GOT3 (cell line): ENCODE measurements around the gene PCDHGA5.
"Not testable (repeated sequence)": the region's sequence is repeated elsewhere in the genome, so short reads cannot be mapped to it uniquely, and the experiment has no call there.

Source experiments
- DNase-seq: peaks from one replicate; lab custom pipeline; 2025; ENCODE audit warnings: mixed read lengths; lab: John Stamatoyannopoulos, UW

Gene PCDHGA5

DNA sequence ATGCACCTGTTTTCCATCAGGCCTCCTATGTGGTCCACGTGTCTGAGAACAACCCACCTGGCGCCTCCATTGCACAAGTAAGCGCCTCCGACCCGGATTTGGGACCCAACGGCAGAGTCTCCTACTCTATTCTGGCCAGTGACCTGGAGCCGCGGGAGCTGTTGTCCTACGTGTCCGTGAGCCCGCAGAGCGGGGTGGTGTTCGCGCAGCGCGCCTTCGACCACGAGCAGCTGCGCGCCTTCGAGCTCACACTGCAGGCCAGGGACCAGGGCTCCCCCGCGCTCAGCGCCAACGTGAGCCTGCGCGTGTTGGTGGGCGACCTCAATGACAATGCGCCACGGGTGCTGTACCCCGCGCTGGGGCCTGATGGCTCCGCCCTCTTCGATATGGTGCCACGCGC, 12.4 kb upstream of the PCDHGA5 start:
- no peak for DNase-seq

- no peak for DNase-seq
These were observed 9.0 kb upstream of the PCDHGA5 start, which contains the start of gene PCDHGA4 for GRCh38 chr5:141354900-141355469. PCDHGA4 (plus strand) TSS chr5:141355021; CDS start chr5:141355108, 87 bp downstream.

DNA sequence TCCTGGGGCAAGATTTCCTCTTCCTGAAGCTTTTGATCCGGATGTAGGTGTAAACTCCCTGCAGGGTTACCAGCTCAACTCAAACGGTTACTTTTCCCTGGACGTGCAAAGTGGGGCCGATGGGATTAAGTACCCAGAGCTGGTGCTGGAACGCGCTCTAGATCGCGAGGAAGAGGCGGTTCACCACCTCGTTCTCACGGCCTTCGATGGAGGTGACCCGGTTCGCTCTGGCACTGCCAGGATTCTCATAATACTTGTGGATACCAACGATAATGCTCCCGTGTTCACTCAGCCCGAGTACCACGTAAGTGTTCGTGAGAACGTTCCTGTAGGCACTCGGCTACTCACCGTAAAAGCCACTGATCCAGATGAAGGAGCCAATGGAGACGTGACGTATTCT, 8.3 kb upstream of the PCDHGA5 start:
- no peak for DNase-seq

GRCh38 chr5:141356133-141356532, 7.8 kb upstream of the PCDHGA5 start:
- DNase-seq: no peak

DNA sequence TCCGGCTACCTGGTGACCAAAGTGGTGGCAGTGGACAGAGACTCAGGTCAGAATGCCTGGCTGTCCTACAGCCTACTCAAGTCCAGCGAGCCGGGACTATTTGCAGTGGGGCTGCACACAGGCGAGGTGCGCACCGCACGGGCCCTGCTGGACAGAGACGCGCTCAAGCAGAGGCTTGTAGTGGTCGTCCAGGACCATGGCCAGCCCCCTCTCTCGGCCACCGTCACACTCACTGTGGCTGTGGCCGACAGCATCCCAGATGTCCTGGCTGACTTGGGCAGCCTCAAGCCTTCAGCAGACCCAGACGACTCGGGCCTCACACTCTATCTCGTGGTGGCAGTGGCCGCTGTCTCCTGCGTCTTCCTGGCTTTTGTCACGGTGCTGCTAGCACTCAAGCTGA, 7.0 kb upstream of the PCDHGA5 start:
- no peak for DNase-seq

DNA sequence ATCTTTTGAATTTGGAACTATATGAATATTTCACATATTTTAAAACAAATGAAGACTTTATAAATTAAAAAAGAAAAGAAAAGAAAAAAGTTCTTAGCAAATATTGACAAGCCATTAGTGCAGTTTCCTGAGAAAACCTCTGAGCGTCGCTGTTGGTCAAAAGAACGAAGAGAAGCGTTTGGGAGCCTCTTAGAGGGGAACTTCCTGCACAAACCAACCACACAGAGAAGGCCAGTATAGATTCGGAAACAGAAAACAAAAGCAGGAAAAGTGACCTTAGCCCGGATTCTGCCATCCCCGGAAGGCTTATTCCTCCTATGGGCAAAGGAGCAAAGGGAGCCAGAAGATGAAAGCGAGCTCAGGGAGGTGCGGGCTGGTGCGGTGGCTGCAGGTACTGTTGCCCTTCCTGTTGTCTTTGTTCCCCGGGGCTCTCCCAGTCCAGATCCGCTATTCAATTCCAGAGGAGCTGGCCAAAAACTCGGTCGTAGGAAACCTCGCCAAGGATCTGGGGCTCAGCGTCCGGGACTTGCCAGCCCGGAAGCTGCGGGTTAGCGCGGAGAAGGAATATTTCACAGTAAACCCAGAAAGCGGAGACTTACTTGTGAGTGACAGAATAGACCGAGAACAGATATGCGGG, 4.1 kb upstream of the PCDHGA5 start, which contains the start of gene PCDHGB2:
Gene PCDHGB2, plus strand, starts transcription at position 205 of the 637 bp plus-strand sequence. Its CDS starts 142 bp downstream, at position 347.
- no peak for DNase-seq

- DNase-seq: no peak
These were observed 3.3 kb upstream of the PCDHGA5 start for GRCh38 chr5:141360685-141361084.

DNA sequence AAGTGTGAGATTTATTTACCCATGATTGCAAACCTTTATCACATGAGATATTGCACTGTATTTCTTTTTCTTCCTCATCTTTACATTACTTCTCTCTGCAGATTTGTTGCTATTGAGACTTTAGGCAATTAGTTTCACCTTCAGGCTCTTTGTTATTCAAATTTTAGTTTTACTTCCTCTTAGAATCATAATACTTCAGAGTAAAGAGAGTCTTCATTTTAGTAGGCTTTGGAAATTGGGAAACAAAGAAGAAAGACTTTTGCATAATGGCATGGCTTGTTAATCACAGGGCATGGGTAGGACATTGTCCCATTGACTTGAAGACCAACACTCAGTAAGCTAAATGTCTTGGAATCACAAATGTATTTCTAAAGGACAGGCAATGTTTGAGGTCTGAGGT, 1.2 kb upstream of the PCDHGA5 start:
- DNase-seq: no peak

- DNase-seq: no peak
These were observed 2.3 kb downstream of the PCDHGA5 start for GRCh38 chr5:141366016-141366896.

DNA sequence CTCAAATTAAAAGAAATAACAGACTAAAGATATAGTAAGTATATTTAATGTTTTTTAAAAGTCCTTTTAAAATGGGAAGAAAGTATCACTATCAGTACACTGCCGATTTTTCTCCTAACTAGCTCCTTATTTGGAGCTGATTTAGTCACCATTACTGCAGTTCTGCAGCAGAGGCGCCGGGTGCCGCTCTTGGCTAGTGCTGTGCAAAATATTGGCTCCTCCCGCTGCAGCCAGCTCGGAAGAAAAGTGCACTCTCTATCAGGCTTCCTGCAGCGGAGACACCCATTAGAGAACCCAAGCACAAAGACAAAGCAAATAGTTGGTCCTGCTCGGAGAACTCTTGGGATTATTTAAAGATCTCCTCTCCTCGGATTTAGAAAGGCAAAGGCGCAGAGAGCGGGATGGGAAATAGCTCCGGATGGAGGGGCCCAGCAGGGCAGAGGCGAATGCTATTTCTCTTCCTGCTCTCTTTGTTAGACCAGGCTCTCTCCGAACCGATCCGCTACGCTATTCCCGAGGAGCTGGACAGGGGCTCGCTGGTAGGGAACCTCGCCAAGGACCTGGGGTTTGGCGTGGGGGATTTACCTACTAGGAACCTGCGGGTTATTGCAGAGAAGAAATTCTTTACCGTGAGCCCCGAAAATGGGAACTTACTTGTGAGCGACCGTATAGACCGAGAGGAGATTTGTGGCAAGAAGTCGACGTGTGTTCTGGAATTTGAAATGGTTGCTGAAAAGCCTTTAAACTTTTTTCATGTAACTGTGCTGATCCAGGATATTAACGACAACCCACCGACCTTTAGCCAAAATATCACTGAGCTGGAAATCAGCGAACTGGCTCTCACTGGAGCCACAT, 6.3 kb downstream of the PCDHGA5 start, which contains the start of gene PCDHGB3:
Gene PCDHGB3, plus strand, starts transcription at position 249 of the 855 bp plus-strand sequence. Its CDS starts 153 bp downstream, at position 402.
- no peak for DNase-seq

- no peak for DNase-seq
These were observed 7.9 kb downstream of the PCDHGA5 start for GRCh38 chr5:141371572-141372475.

DNA sequence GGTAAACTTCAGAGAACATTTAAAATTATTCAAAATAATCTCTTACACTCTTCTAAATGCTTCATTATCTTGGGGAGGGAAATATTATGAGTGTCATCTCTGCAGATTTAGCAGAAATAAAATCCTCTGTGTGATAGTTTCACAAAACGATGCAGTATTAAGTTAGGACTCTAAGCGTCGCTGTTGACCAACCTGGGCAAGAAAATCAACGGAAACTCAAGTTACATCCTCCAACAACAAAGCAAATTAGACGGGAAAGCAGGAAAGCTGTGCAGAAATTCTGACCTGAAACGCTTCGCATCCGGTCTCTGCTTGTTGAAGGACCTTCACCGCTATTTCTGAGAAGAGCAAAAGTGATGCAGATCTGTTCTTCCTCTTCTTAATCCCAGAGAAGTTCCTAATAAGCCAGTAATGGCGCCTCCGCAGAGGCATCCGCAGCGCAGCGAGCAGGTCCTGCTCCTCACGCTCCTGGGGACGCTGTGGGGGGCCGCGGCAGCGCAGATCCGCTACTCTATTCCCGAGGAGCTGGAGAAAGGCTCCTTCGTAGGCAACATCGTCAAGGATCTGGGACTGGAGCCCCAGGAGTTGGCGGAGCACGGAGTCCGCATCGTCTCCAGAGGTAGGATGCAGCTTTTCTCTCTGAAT, 9.8 kb downstream of the PCDHGA5 start, which contains the start of gene PCDHGA6:
Gene PCDHGA6, plus strand, starts transcription at position 219 of the 645 bp plus-strand sequence. Its CDS starts 193 bp downstream, at position 412.
- no peak for DNase-seq

DNA sequence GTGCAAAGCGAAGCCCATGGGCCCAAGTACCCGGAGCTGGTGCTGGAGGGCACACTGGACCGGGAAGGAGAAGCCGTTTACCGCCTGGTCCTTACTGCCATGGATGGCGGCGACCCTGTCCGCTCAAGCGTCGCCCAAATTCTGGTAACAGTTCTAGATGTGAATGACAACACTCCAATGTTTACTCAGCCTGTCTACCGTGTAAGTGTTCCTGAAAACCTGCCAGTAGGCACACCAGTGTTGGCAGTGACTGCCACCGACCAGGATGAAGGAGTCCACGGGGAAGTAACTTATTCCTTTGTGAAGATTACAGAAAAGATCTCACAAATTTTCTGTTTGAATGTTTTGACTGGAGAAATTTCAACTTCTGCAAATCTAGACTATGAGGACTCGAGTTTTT, 10.7 kb downstream of the PCDHGA5 start:
- no peak for DNase-seq

DNA sequence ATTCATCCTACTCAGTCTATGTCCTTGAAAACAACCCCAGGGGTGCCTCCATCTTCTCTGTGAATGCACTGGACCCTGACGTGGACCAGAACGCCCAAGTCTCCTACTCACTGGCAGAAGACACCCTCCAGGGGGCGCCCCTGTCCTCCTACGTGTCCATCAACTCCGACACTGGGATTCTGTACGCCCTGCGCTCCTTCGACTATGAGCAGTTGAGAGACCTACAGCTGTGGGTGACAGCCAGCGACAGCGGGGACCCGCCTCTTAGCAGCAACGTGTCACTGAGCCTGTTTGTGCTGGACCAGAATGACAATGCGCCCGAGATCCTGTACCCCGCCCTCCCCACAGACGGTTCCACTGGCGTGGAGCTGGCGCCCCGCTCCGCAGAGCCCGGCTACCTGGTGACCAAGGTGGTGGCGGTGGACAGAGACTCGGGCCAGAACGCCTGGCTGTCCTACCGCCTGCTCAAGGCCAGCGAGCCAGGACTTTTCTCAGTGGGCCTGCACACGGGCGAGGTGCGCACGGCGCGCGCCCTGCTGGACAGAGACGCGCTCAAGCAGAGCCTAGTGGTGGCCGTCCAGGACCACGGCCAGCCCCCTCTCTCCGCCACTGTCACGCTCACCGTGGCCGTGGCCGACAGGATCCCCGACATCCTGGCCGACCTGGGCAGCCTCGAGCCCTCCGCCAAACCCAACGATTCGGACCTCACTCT, 11.6 kb downstream of the PCDHGA5 start:
- not testable (repeated sequence) for DNase-seq

- DNase-seq: no peak
These were observed 18.7 kb downstream of the PCDHGA5 start, which contains the start of gene PCDHGA7 for GRCh38 chr5:141382469-141383294. PCDHGA7 (plus strand) TSS chr5:141382742; CDS start chr5:141382900, 158 bp downstream.

- no peak for DNase-seq
These were observed 19.4 kb downstream of the PCDHGA5 start for GRCh38 chr5:141383345-141383744.

DNA sequence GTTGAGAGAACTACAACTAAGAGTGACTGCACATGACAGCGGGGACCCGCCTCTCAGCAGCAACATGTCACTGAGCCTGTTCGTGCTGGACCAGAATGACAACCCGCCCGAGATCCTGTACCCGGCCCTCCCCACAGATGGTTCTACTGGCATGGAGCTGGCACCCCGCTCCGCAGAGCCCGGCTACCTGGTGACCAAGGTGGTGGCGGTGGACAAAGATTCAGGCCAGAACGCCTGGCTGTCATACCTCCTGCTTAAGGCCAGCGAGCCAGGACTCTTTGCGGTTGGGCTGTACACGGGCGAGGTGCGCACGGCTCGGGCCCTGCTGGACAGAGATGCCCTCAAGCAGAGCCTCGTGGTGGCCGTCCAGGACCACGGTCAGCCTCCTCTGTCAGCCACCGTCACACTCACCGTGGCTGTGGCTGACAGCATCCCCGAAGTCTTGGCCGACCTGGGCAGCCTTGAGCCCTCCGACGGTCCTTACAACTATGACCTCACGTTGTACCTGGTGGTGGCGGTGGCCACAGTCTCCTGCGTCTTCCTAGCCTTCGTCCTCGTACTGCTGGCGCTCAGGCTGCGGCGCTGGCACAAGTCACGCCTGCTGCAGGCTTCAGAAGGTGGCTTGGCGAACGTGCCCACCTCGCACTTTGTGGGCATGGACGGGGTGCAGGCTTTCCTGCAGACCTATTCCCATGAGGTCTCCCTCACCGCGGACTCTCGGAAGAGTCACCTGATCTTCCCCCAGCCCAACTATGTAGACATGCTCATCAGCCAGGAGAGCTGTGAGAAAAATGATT, 20.7 kb downstream of the PCDHGA5 start:
- DNase-seq: no peak
